Neural cell (in vitro differentiated cells): ENCODE results near the gene ZNF181. TPM values are rescaled to one million over a fixed set of nuclear protein-coding genes. Genes with fewer than 3 reads are reported as not detected.

Source experiments
- H2AFZ ChIP-seq: fragments of 200-600, 300-800 bp; sonication (generic), shearing (Covaris generic); 2 replicates; pipeline ENCODE4 v1.6.0; 2014; ENCODE audit warnings: low read depth, mild to moderate bottlenecking, antibody characterized with exemption, low read length, moderate library complexity
- H3F3A ChIP-seq: fragments of 200-600 bp; shearing (Covaris generic); 2 replicates; pipeline ENCODE4 v1.6.1; 2016; ENCODE audit warnings: mild to moderate bottlenecking, moderate library complexity, mixed read lengths, antibody characterized with exemption, low read length; ENCODE audit not compliant: insufficient read depth, poor library complexity, severe bottlenecking
- H3K27ac ChIP-seq: fragments of 200-600, 300-800 bp; sonication (generic), shearing (Covaris generic); 2 replicates; pipeline ENCODE4 v1.5.1; 2014; ENCODE audit warnings: mild to moderate bottlenecking, low read length, moderate library complexity
- H3K27me3 ChIP-seq: fragments of 300-800, 200-600 bp; sonication (generic), shearing (Covaris generic); 2 replicates; pipeline ENCODE4 v1.6.0; 2014; ENCODE audit warnings: mild to moderate bottlenecking, low read depth, low read length, moderate library complexity; ENCODE audit not compliant: insufficient read depth
- H3K36me3 ChIP-seq: fragments of 300-800, 200-600 bp; sonication (generic), shearing (Covaris generic); 2 replicates; pipeline ENCODE4 v1.5.1; 2014; ENCODE audit warnings: mild to moderate bottlenecking, antibody characterized with exemption, low read length, moderate library complexity; ENCODE audit not compliant: insufficient read depth
- H3K4me2 ChIP-seq: fragments of 300-800, 200-600 bp; sonication (generic), shearing (Covaris generic); 2 replicates; pipeline ENCODE4 v1.6.0; 2014; ENCODE audit warnings: mild to moderate bottlenecking, low read length
- H3K4me3 ChIP-seq: fragments of 300-800, 200-600 bp; sonication (generic), shearing (Covaris generic); 2 replicates; pipeline ENCODE4 v1.5.1; 2014; ENCODE audit warnings: mild to moderate bottlenecking, low read length, moderate library complexity
- H3K79me2 ChIP-seq: fragments of 200-600 bp; shearing (Covaris generic); replicated peaks from 2 replicates; pipeline ENCODE4 v1.6.0; 2014; ENCODE audit warnings: mild to moderate bottlenecking, low read length, moderate library complexity; ENCODE audit not compliant: insufficient read depth
- H3K9ac ChIP-seq: fragments of 300-800, 200-600 bp; sonication (generic), shearing (Covaris generic); 2 replicates; pipeline ENCODE4 v1.6.1; 2016; ENCODE audit warnings: mild to moderate bottlenecking, low read length, mixed read lengths
- H3K9me2 ChIP-seq: fragments of 200-600 bp; shearing (Covaris generic); 2 replicates; pipeline ENCODE4 v1.6.1; 2016; ENCODE audit warnings: mild to moderate bottlenecking, low read length, mixed read lengths; ENCODE audit not compliant: insufficient read depth
- H3K9me3 ChIP-seq: fragments of 200-600, 300-800 bp; sonication (generic), shearing (Covaris generic); 2 replicates; pipeline ENCODE4 v1.6.1; 2016; ENCODE audit warnings: mild to moderate bottlenecking, mixed run types, low read length, moderate library complexity, mixed read lengths
- H4K20me1 ChIP-seq: fragments of 200-600 bp; shearing (Covaris generic); 2 replicates; pipeline ENCODE4 v1.6.1; 2016; ENCODE audit warnings: mild to moderate bottlenecking, mixed run types; ENCODE audit not compliant: insufficient read depth
- EP300 ChIP-seq: fragments of 450-650 bp; conservative IDR thresholded peaks from 2 replicates; pipeline ENCODE4 v1.6.1; 2014; ENCODE audit warnings: antibody characterized with exemption, mild to moderate bottlenecking, moderate library complexity; ENCODE audit not compliant: poor library complexity, severe bottlenecking
- EZH2 ChIP-seq: fragments of 200-600, 300-800 bp; shearing (Covaris generic), sonication (generic); IDR thresholded peaks from 2 replicates; pipeline ENCODE4 v1.6.1; 2014; ENCODE audit warnings: antibody characterized with exemption, low read length, borderline replicate concordance, mild to moderate bottlenecking; ENCODE audit not compliant: insufficient read depth, poor library complexity, severe bottlenecking
- MXI1 ChIP-seq: fragments of 450-650 bp; conservative IDR thresholded peaks from 2 replicates; pipeline ENCODE4 v1.6.1; 2014; ENCODE audit warnings: antibody characterized with exemption, mild to moderate bottlenecking; ENCODE audit not compliant: poor library complexity, severe bottlenecking
- POLR2AphosphoS5 ChIP-seq: IDR thresholded peaks from 2 replicates; pipeline ENCODE4 v1.6.1; 2012
- RAD21 ChIP-seq: fragments of 450-650 bp; conservative IDR thresholded peaks from 2 replicates; pipeline ENCODE4 v1.6.1; 2014; ENCODE audit warnings: antibody characterized with exemption, mild to moderate bottlenecking, moderate library complexity
- SMC3 ChIP-seq: fragments of 450-650 bp; conservative IDR thresholded peaks from 2 replicates; pipeline ENCODE4 v1.6.1; 2014; ENCODE audit warnings: antibody characterized with exemption, mild to moderate bottlenecking, moderate library complexity; ENCODE audit not compliant: poor library complexity
- TAF1 ChIP-seq: IDR thresholded peaks from 2 replicates; pipeline ENCODE4 v1.6.1; 2012; ENCODE audit warnings: low read depth
- polyA plus RNA-seq: library from polyadenylated mRNA; depleted of rRNA; stranded (reverse); fragments of >200 nt; gene quantifications from 2 replicates; pipeline ENCODE4 v1.2.3, GENCODE V29; 2014
- TF ChIP-seq, protein P1 (sequence below): fragments of 450-650 bp; IDR thresholded peaks from 2 replicates; pipeline ENCODE4 v1.5.1; 2014; ENCODE audit warnings: antibody characterized with exemption, mild to moderate bottlenecking, moderate library complexity; ENCODE audit not compliant: poor library complexity, severe bottlenecking
- TF ChIP-seq, protein P2 (sequence below): IDR thresholded peaks from 2 replicates; pipeline ENCODE4 v1.6.1; 2012; ENCODE audit warnings: borderline replicate concordance

ZNF181 gene
- polyA plus RNA-seq, 1 donor from 2014 or later: 42.1 TPM

GRCh38 chr19:34744896-34745690 lies 11.1 kb downstream of the ZNF181 start:
- no peaks in the 10 kb centered on the region for H3K9me2 ChIP-seq
- H4K20me1 ChIP-seq: no peaks in the 10 kb centered on the region
- H3K4me3 ChIP-seq: no peak overlapping the region
- no peak overlapping the region for H2AFZ ChIP-seq
- no peaks in the 10 kb centered on the region for H3K79me2 ChIP-seq
- H3K4me2 ChIP-seq: no peak overlapping the region
- no peaks in the 10 kb centered on the region for H3K36me3 ChIP-seq
- TF ChIP-seq EZH2: no peak
- TF ChIP-seq TAF1: no peak
- no peak for TF ChIP-seq MXI1
- no peak for TF ChIP-seq SMC3
- TF ChIP-seq, protein P1, sequence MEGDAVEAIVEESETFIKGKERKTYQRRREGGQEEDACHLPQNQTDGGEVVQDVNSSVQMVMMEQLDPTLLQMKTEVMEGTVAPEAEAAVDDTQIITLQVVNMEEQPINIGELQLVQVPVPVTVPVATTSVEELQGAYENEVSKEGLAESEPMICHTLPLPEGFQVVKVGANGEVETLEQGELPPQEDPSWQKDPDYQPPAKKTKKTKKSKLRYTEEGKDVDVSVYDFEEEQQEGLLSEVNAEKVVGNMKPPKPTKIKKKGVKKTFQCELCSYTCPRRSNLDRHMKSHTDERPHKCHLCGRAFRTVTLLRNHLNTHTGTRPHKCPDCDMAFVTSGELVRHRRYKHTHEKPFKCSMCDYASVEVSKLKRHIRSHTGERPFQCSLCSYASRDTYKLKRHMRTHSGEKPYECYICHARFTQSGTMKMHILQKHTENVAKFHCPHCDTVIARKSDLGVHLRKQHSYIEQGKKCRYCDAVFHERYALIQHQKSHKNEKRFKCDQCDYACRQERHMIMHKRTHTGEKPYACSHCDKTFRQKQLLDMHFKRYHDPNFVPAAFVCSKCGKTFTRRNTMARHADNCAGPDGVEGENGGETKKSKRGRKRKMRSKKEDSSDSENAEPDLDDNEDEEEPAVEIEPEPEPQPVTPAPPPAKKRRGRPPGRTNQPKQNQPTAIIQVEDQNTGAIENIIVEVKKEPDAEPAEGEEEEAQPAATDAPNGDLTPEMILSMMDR: no peak
- no peak for TF ChIP-seq RAD21
- TF ChIP-seq EP300: no peak
- no peak for TF ChIP-seq POLR2AphosphoS5
- TF ChIP-seq, protein P2, sequence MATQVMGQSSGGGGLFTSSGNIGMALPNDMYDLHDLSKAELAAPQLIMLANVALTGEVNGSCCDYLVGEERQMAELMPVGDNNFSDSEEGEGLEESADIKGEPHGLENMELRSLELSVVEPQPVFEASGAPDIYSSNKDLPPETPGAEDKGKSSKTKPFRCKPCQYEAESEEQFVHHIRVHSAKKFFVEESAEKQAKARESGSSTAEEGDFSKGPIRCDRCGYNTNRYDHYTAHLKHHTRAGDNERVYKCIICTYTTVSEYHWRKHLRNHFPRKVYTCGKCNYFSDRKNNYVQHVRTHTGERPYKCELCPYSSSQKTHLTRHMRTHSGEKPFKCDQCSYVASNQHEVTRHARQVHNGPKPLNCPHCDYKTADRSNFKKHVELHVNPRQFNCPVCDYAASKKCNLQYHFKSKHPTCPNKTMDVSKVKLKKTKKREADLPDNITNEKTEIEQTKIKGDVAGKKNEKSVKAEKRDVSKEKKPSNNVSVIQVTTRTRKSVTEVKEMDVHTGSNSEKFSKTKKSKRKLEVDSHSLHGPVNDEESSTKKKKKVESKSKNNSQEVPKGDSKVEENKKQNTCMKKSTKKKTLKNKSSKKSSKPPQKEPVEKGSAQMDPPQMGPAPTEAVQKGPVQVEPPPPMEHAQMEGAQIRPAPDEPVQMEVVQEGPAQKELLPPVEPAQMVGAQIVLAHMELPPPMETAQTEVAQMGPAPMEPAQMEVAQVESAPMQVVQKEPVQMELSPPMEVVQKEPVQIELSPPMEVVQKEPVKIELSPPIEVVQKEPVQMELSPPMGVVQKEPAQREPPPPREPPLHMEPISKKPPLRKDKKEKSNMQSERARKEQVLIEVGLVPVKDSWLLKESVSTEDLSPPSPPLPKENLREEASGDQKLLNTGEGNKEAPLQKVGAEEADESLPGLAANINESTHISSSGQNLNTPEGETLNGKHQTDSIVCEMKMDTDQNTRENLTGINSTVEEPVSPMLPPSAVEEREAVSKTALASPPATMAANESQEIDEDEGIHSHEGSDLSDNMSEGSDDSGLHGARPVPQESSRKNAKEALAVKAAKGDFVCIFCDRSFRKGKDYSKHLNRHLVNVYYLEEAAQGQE: no peak
- H3K9me3 ChIP-seq: peaks cover 11% of the 10 kb centered on the region
- H3K27me3 ChIP-seq: no peaks in the 10 kb centered on the region
- H3K27ac ChIP-seq: no peak overlapping the region
- H3F3A ChIP-seq: no peaks in the 10 kb centered on the region
- no peak overlapping the region for H3K9ac ChIP-seq

GRCh38 chr19:34757441-34757840 lies 23.4 kb downstream of the ZNF181 start:
- Histone ChIP-seq H3K4me2 (no peak overlapping the region), H3K9ac (no peak overlapping the region), H3K79me2 (no peaks in the 10 kb centered on the region), H3K27ac (no peak overlapping the region), H3K27me3 (no peaks in the 10 kb centered on the region), H3K9me3 (peaks cover 42% of the 10 kb centered on the region), H4K20me1 (no peaks in the 10 kb centered on the region), H3K9me2 (no peaks in the 10 kb centered on the region), H3F3A (no peaks in the 10 kb centered on the region), H3K4me3 (no peak overlapping the region), H2AFZ (no peak overlapping the region), H3K36me3 (peaks cover 47% of the 10 kb centered on the region)
- TF ChIP-seq EZH2: no peak
- no peak for TF ChIP-seq POLR2AphosphoS5
- no peak for TF ChIP-seq TAF1
- TF ChIP-seq RAD21: no peak
- TF ChIP-seq SMC3: no peak
- TF ChIP-seq MXI1: no peak
- TF ChIP-seq, protein P2: no peak
- TF ChIP-seq, protein P1: no peak
- no peak for TF ChIP-seq EP300
